HEK293 (cell line): ENCODE measurements around the gene GTSF1L.

Experiments
- BCL11A ChIP-seq: fragments of 450-650 bp; formaldehyde crosslinking; IDR thresholded peaks from 2 replicates; pipeline ENCODE4 v1.5.1; 2016; ENCODE audit warnings: low read depth, missing biosample characterization, missing genetic modification characterization
- ZNF624 ChIP-seq: fragments of 450-650 bp; formaldehyde crosslinking; IDR thresholded peaks from 2 replicates; pipeline ENCODE4 v1.5.1; 2017; ENCODE audit warnings: missing biosample characterization, missing genetic modification characterization
- TF ChIP-seq, protein P1 (sequence below): fragments of 450-650 bp; formaldehyde crosslinking; IDR thresholded peaks from 2 replicates; pipeline ENCODE4 v1.5.1; 2016; ENCODE audit warnings: missing biosample characterization, missing genetic modification characterization
- TF ChIP-seq, protein P2 (sequence below): fragments of 450-650 bp; formaldehyde crosslinking; IDR thresholded peaks from 2 replicates; pipeline ENCODE4 v1.5.1; 2016; ENCODE audit warnings: missing biosample characterization, missing genetic modification characterization
- TF ChIP-seq, protein P3 (sequence below): fragments of 450-650 bp; formaldehyde crosslinking; IDR thresholded peaks from 2 replicates; pipeline ENCODE4 v1.5.1; 2016; ENCODE audit warnings: missing biosample characterization, missing genetic modification characterization, low read depth

DNA sequence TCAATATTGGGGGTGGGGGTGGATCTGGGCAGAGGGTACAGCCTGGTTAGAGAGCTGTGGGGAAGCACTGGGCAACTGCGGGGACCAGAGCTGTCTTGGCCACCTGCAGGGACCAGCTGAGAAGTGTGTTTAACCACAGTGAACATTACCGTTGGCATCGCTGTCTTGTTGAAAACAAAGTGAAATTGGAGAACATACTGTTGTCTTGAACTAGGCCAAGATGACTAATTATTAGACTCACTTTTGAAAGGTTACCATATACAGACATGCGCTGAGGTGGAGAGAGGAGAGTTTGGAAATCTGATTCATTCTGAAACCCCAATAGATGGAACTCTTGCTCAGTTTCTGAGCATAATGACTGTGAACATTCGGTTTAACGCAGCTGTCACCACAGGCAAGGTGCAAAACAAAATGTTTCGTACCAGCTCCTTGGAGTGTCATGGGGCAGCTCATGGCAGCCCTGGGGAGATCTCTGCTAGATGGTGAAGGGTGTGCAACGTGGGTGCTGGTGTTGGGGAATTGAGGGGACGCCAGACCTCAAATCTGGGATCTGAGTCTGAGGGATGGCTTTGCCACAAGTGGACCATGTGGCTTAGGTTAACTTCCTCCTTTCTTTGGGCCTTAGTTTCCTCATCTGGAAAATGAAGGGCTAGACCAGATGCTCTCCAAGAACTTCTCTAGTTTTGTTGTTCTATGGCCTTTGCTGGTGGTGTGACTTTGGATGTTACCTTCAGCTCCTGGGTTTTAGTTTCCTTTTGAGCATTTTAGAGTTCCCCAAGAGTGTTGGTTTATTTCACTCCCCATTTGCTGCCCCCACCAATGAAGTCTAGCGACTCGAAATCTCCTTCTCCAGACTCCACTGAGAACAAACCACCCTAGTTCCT is 24.6 kb upstream of the GTSF1L start:
- TF ChIP-seq, protein P1, sequence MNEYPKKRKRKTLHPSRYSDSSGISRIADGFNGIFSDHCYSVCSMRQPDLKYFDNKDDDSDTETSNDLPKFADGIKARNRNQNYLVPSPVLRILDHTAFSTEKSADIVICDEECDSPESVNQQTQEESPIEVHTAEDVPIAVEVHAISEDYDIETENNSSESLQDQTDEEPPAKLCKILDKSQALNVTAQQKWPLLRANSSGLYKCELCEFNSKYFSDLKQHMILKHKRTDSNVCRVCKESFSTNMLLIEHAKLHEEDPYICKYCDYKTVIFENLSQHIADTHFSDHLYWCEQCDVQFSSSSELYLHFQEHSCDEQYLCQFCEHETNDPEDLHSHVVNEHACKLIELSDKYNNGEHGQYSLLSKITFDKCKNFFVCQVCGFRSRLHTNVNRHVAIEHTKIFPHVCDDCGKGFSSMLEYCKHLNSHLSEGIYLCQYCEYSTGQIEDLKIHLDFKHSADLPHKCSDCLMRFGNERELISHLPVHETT: no peak
- TF ChIP-seq, protein P2, sequence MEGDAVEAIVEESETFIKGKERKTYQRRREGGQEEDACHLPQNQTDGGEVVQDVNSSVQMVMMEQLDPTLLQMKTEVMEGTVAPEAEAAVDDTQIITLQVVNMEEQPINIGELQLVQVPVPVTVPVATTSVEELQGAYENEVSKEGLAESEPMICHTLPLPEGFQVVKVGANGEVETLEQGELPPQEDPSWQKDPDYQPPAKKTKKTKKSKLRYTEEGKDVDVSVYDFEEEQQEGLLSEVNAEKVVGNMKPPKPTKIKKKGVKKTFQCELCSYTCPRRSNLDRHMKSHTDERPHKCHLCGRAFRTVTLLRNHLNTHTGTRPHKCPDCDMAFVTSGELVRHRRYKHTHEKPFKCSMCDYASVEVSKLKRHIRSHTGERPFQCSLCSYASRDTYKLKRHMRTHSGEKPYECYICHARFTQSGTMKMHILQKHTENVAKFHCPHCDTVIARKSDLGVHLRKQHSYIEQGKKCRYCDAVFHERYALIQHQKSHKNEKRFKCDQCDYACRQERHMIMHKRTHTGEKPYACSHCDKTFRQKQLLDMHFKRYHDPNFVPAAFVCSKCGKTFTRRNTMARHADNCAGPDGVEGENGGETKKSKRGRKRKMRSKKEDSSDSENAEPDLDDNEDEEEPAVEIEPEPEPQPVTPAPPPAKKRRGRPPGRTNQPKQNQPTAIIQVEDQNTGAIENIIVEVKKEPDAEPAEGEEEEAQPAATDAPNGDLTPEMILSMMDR (tag by site-specific recombination): no peak
- no peak for TF ChIP-seq ZNF624
- no peak for TF ChIP-seq BCL11A (tag by site-specific recombination)
- TF ChIP-seq, protein P3, sequence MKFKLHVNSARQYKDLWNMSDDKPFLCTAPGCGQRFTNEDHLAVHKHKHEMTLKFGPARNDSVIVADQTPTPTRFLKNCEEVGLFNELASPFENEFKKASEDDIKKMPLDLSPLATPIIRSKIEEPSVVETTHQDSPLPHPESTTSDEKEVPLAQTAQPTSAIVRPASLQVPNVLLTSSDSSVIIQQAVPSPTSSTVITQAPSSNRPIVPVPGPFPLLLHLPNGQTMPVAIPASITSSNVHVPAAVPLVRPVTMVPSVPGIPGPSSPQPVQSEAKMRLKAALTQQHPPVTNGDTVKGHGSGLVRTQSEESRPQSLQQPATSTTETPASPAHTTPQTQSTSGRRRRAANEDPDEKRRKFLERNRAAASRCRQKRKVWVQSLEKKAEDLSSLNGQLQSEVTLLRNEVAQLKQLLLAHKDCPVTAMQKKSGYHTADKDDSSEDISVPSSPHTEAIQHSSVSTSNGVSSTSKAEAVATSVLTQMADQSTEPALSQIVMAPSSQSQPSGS (tag by site-specific recombination): no peak
